Spleen (tissue), 7 donors: Measurements from ENCODE around the gene GLS.
"Not testable (repeated sequence)": the region's sequence is repeated elsewhere in the genome, so short reads cannot be mapped to it uniquely, and the experiment has no call there.

Experiments used
- POLR2A ChIP-seq, 3 donors: fragments of 450-650 bp; IDR thresholded peaks; one replicate each; pipeline ENCODE4 v1.5.1; 2017; ENCODE audit warnings: antibody characterized with exemption in 3 of 3, mild to moderate bottlenecking in 1 of 3
- POLR2AphosphoS5 ChIP-seq, 3 donors: sonication (generic); formaldehyde crosslinking; IDR thresholded peaks; one replicate each; pipeline ENCODE4 v1.5.1; 2017; ENCODE audit warnings: antibody characterized with exemption in 3 of 3
- TF ChIP-seq, protein P1 (sequence below), 11 experiments: fragments of 200-600 bp in 7 of 11; fragments of 450-650 bp in 4 of 11; sonication (generic) in 4 of 11; IDR thresholded peaks in 8 of 11; conservative IDR thresholded peaks in 3 of 11; 1 replicate in 7 of 11; 2 replicates in 4 of 11; pipeline versions ENCODE4 v1.4.0 to v1.8.0; 2016 to 2021; ENCODE audit warnings: antibody characterized with exemption in 11 of 11, inconsistent platforms in 4 of 11, mild to moderate bottlenecking in 1 of 11
- donor health status: DM: no; HTN: no; CAD: no; lungs with moderate emphysema.
- donor health status: DM: no; HTN: no; CAD: no.
- donor health status: DM: no; HTN: no; CAD: no.

DNA sequence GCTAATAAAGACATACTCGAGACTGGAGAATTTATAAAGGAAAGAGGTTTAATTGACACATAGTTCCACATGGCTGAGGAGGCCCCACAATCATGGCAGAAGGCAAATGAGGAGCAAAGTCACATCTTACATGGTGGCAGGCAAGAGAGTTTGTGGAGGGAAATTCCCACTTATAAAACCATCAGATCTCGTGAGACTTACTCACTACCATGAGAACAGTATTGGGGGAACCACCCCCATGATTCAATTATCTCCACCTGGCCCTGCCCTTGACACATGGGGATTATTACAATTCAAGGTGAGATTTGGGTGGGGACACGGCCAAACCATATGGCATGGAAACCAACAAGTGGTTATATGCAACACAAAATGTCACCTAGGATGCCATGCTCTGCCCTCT is 114.7 kb downstream of the GLS start:
- not testable (repeated sequence) for TF ChIP-seq POLR2A, POLR2AphosphoS5 (IDR thresholded peaks at IDR 0.05)
- TF ChIP-seq, protein P1, sequence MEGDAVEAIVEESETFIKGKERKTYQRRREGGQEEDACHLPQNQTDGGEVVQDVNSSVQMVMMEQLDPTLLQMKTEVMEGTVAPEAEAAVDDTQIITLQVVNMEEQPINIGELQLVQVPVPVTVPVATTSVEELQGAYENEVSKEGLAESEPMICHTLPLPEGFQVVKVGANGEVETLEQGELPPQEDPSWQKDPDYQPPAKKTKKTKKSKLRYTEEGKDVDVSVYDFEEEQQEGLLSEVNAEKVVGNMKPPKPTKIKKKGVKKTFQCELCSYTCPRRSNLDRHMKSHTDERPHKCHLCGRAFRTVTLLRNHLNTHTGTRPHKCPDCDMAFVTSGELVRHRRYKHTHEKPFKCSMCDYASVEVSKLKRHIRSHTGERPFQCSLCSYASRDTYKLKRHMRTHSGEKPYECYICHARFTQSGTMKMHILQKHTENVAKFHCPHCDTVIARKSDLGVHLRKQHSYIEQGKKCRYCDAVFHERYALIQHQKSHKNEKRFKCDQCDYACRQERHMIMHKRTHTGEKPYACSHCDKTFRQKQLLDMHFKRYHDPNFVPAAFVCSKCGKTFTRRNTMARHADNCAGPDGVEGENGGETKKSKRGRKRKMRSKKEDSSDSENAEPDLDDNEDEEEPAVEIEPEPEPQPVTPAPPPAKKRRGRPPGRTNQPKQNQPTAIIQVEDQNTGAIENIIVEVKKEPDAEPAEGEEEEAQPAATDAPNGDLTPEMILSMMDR (IDR thresholded peaks at IDR 0.05 in 8 of 11, conservative IDR thresholded peaks at IDR 0.05 in 3 of 11): not testable (repeated sequence)
